ENCODE measurements around the gene KCNQ1. TPM values are rescaled to one million over a fixed set of nuclear protein-coding genes. Genes with fewer than 3 reads are reported as not detected.

The KCNQ1 gene
- polyA plus RNA-seq, 1 of the 3 experiments (the other 2 are of a cell fraction) = 0.05 TPM

DNA sequence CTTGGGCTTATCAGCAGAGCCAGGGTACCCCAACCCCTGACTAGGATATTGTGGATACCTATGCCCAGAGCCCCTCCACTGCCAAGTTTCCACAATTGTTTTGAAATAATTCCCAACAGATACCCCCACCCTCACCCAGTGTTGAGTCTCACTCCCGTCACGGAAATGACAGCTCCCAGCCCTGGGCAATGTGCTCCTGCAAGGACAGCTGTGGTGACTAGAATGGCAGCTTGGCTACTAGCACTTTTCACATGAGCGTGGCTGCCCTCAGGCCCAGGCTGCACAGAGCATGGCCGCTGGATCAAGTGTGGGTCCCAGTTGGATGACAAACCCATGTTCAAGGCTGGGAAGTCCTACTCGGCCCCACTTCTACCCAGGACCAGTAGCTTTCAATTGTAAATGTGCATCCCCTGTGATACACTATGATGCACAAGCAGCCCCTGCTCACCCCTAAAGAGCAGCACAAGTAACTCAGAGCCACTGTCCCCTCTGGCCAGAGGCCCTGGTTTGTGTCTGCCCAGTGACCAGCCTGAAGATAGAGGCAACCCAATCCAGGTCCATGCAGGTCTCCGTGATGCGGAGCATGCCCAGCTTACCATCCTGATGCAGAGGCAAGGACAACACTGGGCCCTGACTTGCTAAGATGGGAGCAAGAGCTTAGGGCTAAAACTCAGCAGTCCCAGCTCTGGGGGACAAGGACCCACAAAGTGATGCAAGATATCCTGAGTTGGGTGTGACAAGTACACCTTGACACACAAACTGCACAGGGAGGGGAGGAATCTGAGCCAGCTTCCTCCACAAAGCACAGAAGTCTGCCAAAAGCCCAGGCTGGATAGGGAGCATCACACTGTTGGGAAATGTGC, 241.8 kb downstream of the KCNQ1 start:
- no peak overlapping the region for H3K4me2 ChIP-seq
- H3K9ac ChIP-seq = no peak overlapping the region
- H4K20me1 ChIP-seq (ENCODE audit: insufficient read depth) = peaks cover 68% of the 10 kb centered on the region
- POLR2A ChIA-PET = interaction anchor here (1.0 kb wide), 1 partner anchor 13 kb away, joined by 4 read pairs; the partner anchor contains the start of gene KCNQ1OT1
- H3K4me1 ChIP-seq (ENCODE audit: control insufficient read depth in 1 of 2, insufficient read depth in 2 of 2, low read depth in 1 of 2, low read length in 1 of 2) = peaks cover 0 to 47% of the 10 kb centered on the region in 2 experiments; a peak in 1 of 4 replicates
- WGBS (ENCODE audit: low lambda C conversion rate) = 73% methylated on average over 6 of the region's 7 CpGs
- no peaks in the 10 kb centered on the region for H3K9me2 ChIP-seq
- H3K36me3 ChIP-seq (replicated peaks in 1 of 2; ENCODE audit: control insufficient read depth in 1 of 2, insufficient read depth in 2 of 2, low read length in 1 of 2) = no peaks in the 10 kb centered on the region
- TF ChIP-seq SMC3 (IDR thresholded peaks at IDR 0.05; ENCODE audit: low read depth, low read length) (no peak), RXRA (IDR thresholded peaks at IDR 0.05; ENCODE audit: borderline replicate concordance, low read depth) (no peak), TAF1 (IDR thresholded peaks at IDR 0.05; ENCODE audit: borderline replicate concordance, low read depth, low read length) (no peak), YY1 (IDR thresholded peaks at IDR 0.05; ENCODE audit: low read depth) (no peak), ELF1 (IDR thresholded peaks at IDR 0.05) (no peak), RCOR1 (IDR thresholded peaks at IDR 0.05; ENCODE audit: low read length) (no peak), EP300 (IDR thresholded peaks at IDR 0.05; ENCODE audit: borderline replicate concordance in 1 of 2, low read depth in 1 of 2, low read length in 1 of 2) (no peak), NFIC (IDR thresholded peaks at IDR 0.05; ENCODE audit: borderline replicate concordance) (no peak), FOXM1 (IDR thresholded peaks at IDR 0.05; ENCODE audit: low read depth) (no peak), RFX5 (IDR thresholded peaks at IDR 0.05; ENCODE audit: low read length) (no peak), TCF12 (IDR thresholded peaks at IDR 0.05) (no peak), REST (IDR thresholded peaks at IDR 0.05; ENCODE audit: low read depth, low read length) (no peak), MEF2A (IDR thresholded peaks at IDR 0.05; ENCODE audit: borderline replicate concordance, low read depth) (no peak), FOXJ3 (CRISPR knock-in tag; IDR thresholded peaks at IDR 0.05) (no peak)
- TF ChIP-seq, protein P1, sequence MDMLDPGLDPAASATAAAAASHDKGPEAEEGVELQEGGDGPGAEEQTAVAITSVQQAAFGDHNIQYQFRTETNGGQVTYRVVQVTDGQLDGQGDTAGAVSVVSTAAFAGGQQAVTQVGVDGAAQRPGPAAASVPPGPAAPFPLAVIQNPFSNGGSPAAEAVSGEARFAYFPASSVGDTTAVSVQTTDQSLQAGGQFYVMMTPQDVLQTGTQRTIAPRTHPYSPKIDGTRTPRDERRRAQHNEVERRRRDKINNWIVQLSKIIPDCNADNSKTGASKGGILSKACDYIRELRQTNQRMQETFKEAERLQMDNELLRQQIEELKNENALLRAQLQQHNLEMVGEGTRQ (IDR thresholded peaks at IDR 0.05; ENCODE audit: borderline replicate concordance, low read depth, low read length) = no peak
- TF ChIP-seq, protein P2, sequence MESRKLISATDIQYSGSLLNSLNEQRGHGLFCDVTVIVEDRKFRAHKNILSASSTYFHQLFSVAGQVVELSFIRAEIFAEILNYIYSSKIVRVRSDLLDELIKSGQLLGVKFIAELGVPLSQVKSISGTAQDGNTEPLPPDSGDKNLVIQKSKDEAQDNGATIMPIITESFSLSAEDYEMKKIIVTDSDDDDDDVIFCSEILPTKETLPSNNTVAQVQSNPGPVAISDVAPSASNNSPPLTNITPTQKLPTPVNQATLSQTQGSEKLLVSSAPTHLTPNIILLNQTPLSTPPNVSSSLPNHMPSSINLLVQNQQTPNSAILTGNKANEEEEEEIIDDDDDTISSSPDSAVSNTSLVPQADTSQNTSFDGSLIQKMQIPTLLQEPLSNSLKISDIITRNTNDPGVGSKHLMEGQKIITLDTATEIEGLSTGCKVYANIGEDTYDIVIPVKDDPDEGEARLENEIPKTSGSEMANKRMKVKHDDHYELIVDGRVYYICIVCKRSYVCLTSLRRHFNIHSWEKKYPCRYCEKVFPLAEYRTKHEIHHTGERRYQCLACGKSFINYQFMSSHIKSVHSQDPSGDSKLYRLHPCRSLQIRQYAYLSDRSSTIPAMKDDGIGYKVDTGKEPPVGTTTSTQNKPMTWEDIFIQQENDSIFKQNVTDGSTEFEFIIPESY (IDR thresholded peaks at IDR 0.05; ENCODE audit: borderline replicate concordance, low read depth) = no peak
- TF ChIP-seq, protein P3, sequence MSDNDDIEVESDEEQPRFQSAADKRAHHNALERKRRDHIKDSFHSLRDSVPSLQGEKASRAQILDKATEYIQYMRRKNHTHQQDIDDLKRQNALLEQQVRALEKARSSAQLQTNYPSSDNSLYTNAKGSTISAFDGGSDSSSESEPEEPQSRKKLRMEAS (IDR thresholded peaks at IDR 0.05; ENCODE audit: low read depth) = no peak
- H3K27me3 ChIP-seq (ENCODE audit: insufficient read depth) = no peaks in the 10 kb centered on the region
- H3K4me3 ChIP-seq (ENCODE audit: low read depth in 2 of 2, low read length in 1 of 2) = no peak overlapping the region
- H2AFZ ChIP-seq (ENCODE audit: low read depth) = no peak overlapping the region
- peaks cover 26% of the 10 kb centered on the region; the same call in 1 of the 2 replicates for H3K79me2 ChIP-seq (ENCODE audit: insufficient read depth)
- no peaks in the 10 kb centered on the region for H3F3A ChIP-seq (replicated peaks; ENCODE audit: insufficient read depth)
- no peak overlapping the region; a peak in 1 of 4 replicates for H3K27ac ChIP-seq (ENCODE audit: low read depth in 2 of 2, low read length in 1 of 2)
- H3K9me3 ChIP-seq = no peaks in the 10 kb centered on the region
- no peak for DNase-seq
- CTCF ChIA-PET = interaction anchor here (0.8 to 9.0 kb wide), 3 partner anchors 154 to 206 kb away, joined by 3 to 52 read pairs (median 3); partner anchors contain the start of gene CDKN1C

Measured in SK-N-SH (cell line).